ENCODE measurements around the gene SCYL1.

- TF ChIP-seq CTCF (IDR thresholded peaks at IDR 0.05) (peak in 2 of 5 experiments; percentile 34 to 35), POLR2A (IDR thresholded peaks at IDR 0.05) (peak; percentile 38 to 80), EP300 (IDR thresholded peaks at IDR 0.05) (peak in 1 of 2 donors; percentile 82)
Measured at GRCh38 chr11:65524741-65525545, at the start of gene SCYL1.

Data from tibial nerve (tissue), 4 donors.